CD14-positive monocyte (primary cell): ENCODE measurements around the gene DNAJC16. TPM values are rescaled to one million over a fixed set of nuclear protein-coding genes. Genes with fewer than 3 reads are reported as not detected.

Source experiments
- DNase-seq, 3 donors: peaks; one replicate each; pipeline ENCODE4 v3.0.0-alpha.2; 2011 to 2022
- H2AFZ ChIP-seq: 2 replicates; pipeline ENCODE4 v1.6.0; 2012; ENCODE audit warnings: mild to moderate bottlenecking, low read depth, low read length, inconsistent platforms; ENCODE audit not compliant: insufficient read depth, poor library complexity, severe bottlenecking
- H3K27ac ChIP-seq, 2 donors: 1 replicate in 1 of 2; 2 replicates in 1 of 2; pipeline ENCODE4 v1.5.1; 2012 to 2013; ENCODE audit warnings: low read length in 2 of 2, control low read depth in 1 of 2, inconsistent platforms in 1 of 2, low read depth in 1 of 2, mild to moderate bottlenecking in 1 of 2
- H3K27me3 ChIP-seq, 2 donors: one replicate each; pipeline versions ENCODE4 v1.6.0 to v1.6.1; 2011 to 2013; ENCODE audit warnings: low read length in 2 of 2; ENCODE audit not compliant: control insufficient read depth in 2 of 2, insufficient read depth in 2 of 2
- H3K36me3 ChIP-seq, 2 donors: replicated peaks in 1 of 2; 1 replicate in 1 of 2; 2 replicates in 1 of 2; pipeline versions ENCODE4 v1.5.1 to v1.6.1; 2012 to 2013; ENCODE audit warnings: low read length in 2 of 2, control low read depth in 1 of 2, inconsistent platforms in 1 of 2, mild to moderate bottlenecking in 1 of 2; ENCODE audit not compliant: insufficient read depth in 2 of 2, control insufficient read depth in 1 of 2
- H3K4me1 ChIP-seq, 2 donors: 1 replicate in 1 of 2; 2 replicates in 1 of 2; pipeline versions ENCODE4 v1.5.1 to v1.6.1; 2012 to 2013; ENCODE audit warnings: low read length in 2 of 2, control low read depth in 1 of 2, inconsistent platforms in 1 of 2, mild to moderate bottlenecking in 1 of 2, moderate library complexity in 1 of 2; ENCODE audit not compliant: insufficient read depth in 2 of 2, control insufficient read depth in 1 of 2
- H3K4me2 ChIP-seq: replicated peaks from 2 replicates; pipeline ENCODE3; 2012; ENCODE audit warnings: low read length, moderate library complexity, mild to moderate bottlenecking; ENCODE audit not compliant: poor library complexity, severe bottlenecking; ENCODE audit errors: extremely low read depth
- H3K4me3 ChIP-seq, 3 experiments: fragments of 200-600 bp in 1 of 3; sonication (generic) in 1 of 3; replicated peaks in 1 of 3; 1 replicate in 2 of 3; 2 replicates in 1 of 3; pipeline ENCODE4 v1.5.1; 2011 to 2013; ENCODE audit warnings: low read length in 3 of 3, mild to moderate bottlenecking in 3 of 3, control low read depth in 2 of 3, low read depth in 2 of 3, inconsistent platforms in 1 of 3, moderate library complexity in 1 of 3
- H3K79me2 ChIP-seq: 2 replicates; pipeline ENCODE4 v1.6.0; 2012; ENCODE audit warnings: mild to moderate bottlenecking, control low read depth, inconsistent platforms, low read length, moderate library complexity; ENCODE audit not compliant: insufficient read depth
- H3K9ac ChIP-seq: 2 replicates; pipeline ENCODE4 v1.6.0; 2017; ENCODE audit warnings: low read length, mild to moderate bottlenecking; ENCODE audit not compliant: insufficient read depth, poor library complexity, severe bottlenecking
- H3K9me3 ChIP-seq, 2 donors: replicated peaks in 1 of 2; 1 replicate in 1 of 2; 2 replicates in 1 of 2; pipeline versions ENCODE4 v1.5.1 to v1.6.1; 2012 to 2013; ENCODE audit warnings: low read length in 2 of 2, control low read depth in 1 of 2; ENCODE audit not compliant: control insufficient read depth in 1 of 2, insufficient read depth in 1 of 2
- H4K20me1 ChIP-seq: 2 replicates; pipeline ENCODE4 v1.6.0; 2012; ENCODE audit warnings: mild to moderate bottlenecking, low read length, control low read depth, moderate library complexity; ENCODE audit not compliant: insufficient read depth
- H3K27ac Mint-ChIP-seq, 7 donors: one replicate each; pipeline ENCODE4 v1.8.0; 2020; ENCODE audit warnings: mild to moderate bottlenecking in 7 of 7, mixed read lengths in 7 of 7, moderate library complexity in 6 of 7, inconsistent platforms in 2 of 7
- H3K27me3 Mint-ChIP-seq, 3 donors: one replicate each; pipeline ENCODE4 v1.8.0; 2021 to 2022; ENCODE audit warnings: low read depth in 3 of 3, mild to moderate bottlenecking in 3 of 3, mixed read lengths in 3 of 3, moderate library complexity in 3 of 3, inconsistent platforms in 1 of 3
- H3K36me3 Mint-ChIP-seq, 2 donors: one replicate each; pipeline ENCODE4 v1.8.0; 2020; ENCODE audit warnings: mixed read lengths in 2 of 2, inconsistent platforms in 1 of 2, mild to moderate bottlenecking in 1 of 2
- H3K4me1 Mint-ChIP-seq: one replicate; pipeline ENCODE4 v1.8.0; 2020; ENCODE audit warnings: mild to moderate bottlenecking, mixed read lengths
- H3K4me3 Mint-ChIP-seq, 2 donors: one replicate each; pipeline ENCODE4 v1.8.0; 2020; ENCODE audit warnings: mild to moderate bottlenecking in 2 of 2, mixed read lengths in 2 of 2, moderate library complexity in 1 of 2
- H3K9me3 Mint-ChIP-seq, 7 donors: one replicate each; pipeline ENCODE4 v1.8.0; 2020 to 2022; ENCODE audit warnings: mixed read lengths in 7 of 7, mild to moderate bottlenecking in 6 of 7, moderate library complexity in 6 of 7, inconsistent platforms in 2 of 7
- WGBS: methylation state at CpG from one replicate; pipeline ENCODE4 v1.1.5; 2013; ENCODE audit warnings: missing lambda C conversion rate; ENCODE audit not compliant: insufficient coverage; 5-methylcytosine and 5-hydroxymethylcytosine counted together
- intact Hi-C, 2 donors: fragments of 100-400 bp; cut with micrococcal nuclease; formaldehyde crosslinking; loops; one replicate each; pipeline versions ENCODE4 v1.15.0 to v1.15.1; 2023
- polyA plus RNA-seq, 3 donors: library from polyadenylated mRNA; depleted of rRNA in 1 of 3; unstranded in 2 of 3; stranded (reverse) in 1 of 3; fragments of 300-500 nt in 2 of 3; fragments of >200 nt in 1 of 3; fragmentation: Illumina TruSeq in 2 of 3; gene quantifications; 1 replicate in 2 of 3; 2 replicates in 1 of 3; pipeline ENCODE4 v1.2.3, GENCODE V29; 2012 to 2021
- TF ChIP-seq, protein P1 (sequence below): fragments of 200-600 bp; IDR thresholded peaks from one replicate; pipeline ENCODE4 v1.8.0; 2022; ENCODE audit warnings: antibody characterized with exemption, mild to moderate bottlenecking

DNAJC16 gene
- polyA plus RNA-seq, 3 donors = 5.4 to 7.8 (median 6.3) TPM

DNA sequence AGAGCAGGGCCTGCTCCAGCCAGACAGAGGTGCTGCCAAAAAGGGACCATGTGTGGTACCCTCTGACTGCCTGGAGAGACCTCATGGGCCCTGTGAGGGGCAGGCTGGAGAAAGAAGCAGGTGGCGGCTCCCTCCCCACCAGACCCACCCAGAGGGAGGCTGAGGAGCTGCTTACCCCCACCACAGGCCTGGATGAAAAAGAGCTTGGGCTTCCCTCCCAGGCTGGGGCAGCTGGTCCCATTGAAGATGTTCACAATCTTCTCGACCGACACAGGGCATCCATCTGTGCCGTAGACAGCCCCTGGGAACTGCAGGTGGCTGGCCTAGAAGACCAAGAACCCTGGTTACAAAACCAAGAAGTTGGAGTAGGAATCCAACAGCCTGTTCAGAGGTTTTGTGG, 22.2 kb upstream of the DNAJC16 start:
- Histone ChIP-seq H3K9me3 (no peaks in the 10 kb centered on the region), H3K4me3 (no peak overlapping the region), H3K4me2 (no peak overlapping the region), H3K27me3 (no peaks in the 10 kb centered on the region), H4K20me1 (peaks cover 5% of the 10 kb centered on the region), H3K79me2 (no peaks in the 10 kb centered on the region), H3K4me1 (no peaks in the 10 kb centered on the region), H2AFZ (no peak overlapping the region), H3K36me3 (peaks cover 48 to 75% of the 10 kb centered on the region in 2 donors), H3K27ac (no peak overlapping the region), H3K9ac (no peak overlapping the region)
- H3K4me3 Mint-ChIP-seq = no peak overlapping the region
- peak overlapping the region in 2 of 7 donors; percentile 13 to 46 for H3K27ac Mint-ChIP-seq
- intact Hi-C loops = loop anchor here (5.0 to 10.0 kb wide), 2 partner anchors 180 to 182 kb away; no protein-coding TSS in a partner anchor
- TF ChIP-seq, protein P1, sequence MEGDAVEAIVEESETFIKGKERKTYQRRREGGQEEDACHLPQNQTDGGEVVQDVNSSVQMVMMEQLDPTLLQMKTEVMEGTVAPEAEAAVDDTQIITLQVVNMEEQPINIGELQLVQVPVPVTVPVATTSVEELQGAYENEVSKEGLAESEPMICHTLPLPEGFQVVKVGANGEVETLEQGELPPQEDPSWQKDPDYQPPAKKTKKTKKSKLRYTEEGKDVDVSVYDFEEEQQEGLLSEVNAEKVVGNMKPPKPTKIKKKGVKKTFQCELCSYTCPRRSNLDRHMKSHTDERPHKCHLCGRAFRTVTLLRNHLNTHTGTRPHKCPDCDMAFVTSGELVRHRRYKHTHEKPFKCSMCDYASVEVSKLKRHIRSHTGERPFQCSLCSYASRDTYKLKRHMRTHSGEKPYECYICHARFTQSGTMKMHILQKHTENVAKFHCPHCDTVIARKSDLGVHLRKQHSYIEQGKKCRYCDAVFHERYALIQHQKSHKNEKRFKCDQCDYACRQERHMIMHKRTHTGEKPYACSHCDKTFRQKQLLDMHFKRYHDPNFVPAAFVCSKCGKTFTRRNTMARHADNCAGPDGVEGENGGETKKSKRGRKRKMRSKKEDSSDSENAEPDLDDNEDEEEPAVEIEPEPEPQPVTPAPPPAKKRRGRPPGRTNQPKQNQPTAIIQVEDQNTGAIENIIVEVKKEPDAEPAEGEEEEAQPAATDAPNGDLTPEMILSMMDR = no peak
- no peaks in the 10 kb centered on the region for H3K4me1 Mint-ChIP-seq
- H3K9me3 Mint-ChIP-seq = no peaks in the 10 kb centered on the region
- H3K36me3 Mint-ChIP-seq = peaks cover 47 to 73% of the 10 kb centered on the region in 2 donors
- WGBS = 100% methylated on average over 3 of the region's 4 CpGs
- H3K27me3 Mint-ChIP-seq = peaks cover 0 to 1% (median 0%) of the 10 kb centered on the region in 3 donors
- no peak for DNase-seq

DNA sequence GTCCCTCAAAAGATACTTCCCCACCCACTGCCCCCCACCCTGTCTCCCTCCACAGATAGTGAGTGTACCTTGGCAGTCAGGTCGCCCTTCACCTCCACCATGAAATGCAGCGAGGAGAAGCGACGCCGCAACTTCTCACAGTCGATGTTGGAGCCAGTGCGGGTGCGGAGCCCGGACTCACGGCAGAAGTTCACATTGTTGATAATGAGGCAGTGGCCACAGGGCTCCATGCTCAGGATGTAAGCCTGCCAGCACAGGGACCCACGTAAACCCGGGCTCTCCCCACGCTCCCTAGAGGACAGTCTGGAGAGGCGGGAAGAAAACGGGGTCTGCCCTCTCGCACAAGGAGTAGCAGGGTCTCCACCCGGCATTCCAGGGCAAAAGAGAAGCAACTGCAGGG, 19.8 kb upstream of the DNAJC16 start:
- peaks cover 47 to 73% of the 10 kb centered on the region in 2 donors for H3K36me3 Mint-ChIP-seq
- no peak overlapping the region for H3K9ac ChIP-seq
- H3K36me3 ChIP-seq = peaks cover 40 to 70% of the 10 kb centered on the region in 2 donors
- TF ChIP-seq, protein P1 = no peak
- WGBS = 96% methylated on average over 12 of the region's 17 CpGs
- no peaks in the 10 kb centered on the region for H3K27me3 ChIP-seq
- H4K20me1 ChIP-seq = peaks cover 12% of the 10 kb centered on the region
- no peak overlapping the region for H3K4me3 Mint-ChIP-seq
- H3K4me1 Mint-ChIP-seq = no peaks in the 10 kb centered on the region
- no peaks in the 10 kb centered on the region for H3K9me3 ChIP-seq
- H3K9me3 Mint-ChIP-seq = no peaks in the 10 kb centered on the region
- no peaks in the 10 kb centered on the region for H3K4me1 ChIP-seq
- H3K79me2 ChIP-seq = no peaks in the 10 kb centered on the region
- H2AFZ ChIP-seq = no peak overlapping the region
- no peak overlapping the region for H3K4me3 ChIP-seq
- H3K27ac ChIP-seq = no peak overlapping the region
- H3K27ac Mint-ChIP-seq = no peak overlapping the region
- H3K27me3 Mint-ChIP-seq = peaks cover 0 to 2% (median 0%) of the 10 kb centered on the region in 3 donors
- no peak overlapping the region for H3K4me2 ChIP-seq
- intact Hi-C loops = loop anchor here in 1 of 2 donors (10.0 kb wide), 1 partner anchor 182 kb away; no protein-coding TSS in a partner anchor
- DNase-seq = no peak
